HL-60/S4 treated with retinoic acid at 250 ng/mL for 4 days and 3 days (cell line): Measurements from ENCODE around the gene CRYAB.
"Not testable (repeated sequence)": the region's sequence is repeated elsewhere in the genome, so short reads cannot be mapped to it uniquely, and the experiment has no call there.

Experiments
- in situ Hi-C: fragments of 300-500 bp; cut with MboI; formaldehyde crosslinking; loops from 2 replicates; pipeline ENCODE4 v1.7.0; 2022; ENCODE audit warnings: low sequenced_read_pairs

The CRYAB gene

DNA sequence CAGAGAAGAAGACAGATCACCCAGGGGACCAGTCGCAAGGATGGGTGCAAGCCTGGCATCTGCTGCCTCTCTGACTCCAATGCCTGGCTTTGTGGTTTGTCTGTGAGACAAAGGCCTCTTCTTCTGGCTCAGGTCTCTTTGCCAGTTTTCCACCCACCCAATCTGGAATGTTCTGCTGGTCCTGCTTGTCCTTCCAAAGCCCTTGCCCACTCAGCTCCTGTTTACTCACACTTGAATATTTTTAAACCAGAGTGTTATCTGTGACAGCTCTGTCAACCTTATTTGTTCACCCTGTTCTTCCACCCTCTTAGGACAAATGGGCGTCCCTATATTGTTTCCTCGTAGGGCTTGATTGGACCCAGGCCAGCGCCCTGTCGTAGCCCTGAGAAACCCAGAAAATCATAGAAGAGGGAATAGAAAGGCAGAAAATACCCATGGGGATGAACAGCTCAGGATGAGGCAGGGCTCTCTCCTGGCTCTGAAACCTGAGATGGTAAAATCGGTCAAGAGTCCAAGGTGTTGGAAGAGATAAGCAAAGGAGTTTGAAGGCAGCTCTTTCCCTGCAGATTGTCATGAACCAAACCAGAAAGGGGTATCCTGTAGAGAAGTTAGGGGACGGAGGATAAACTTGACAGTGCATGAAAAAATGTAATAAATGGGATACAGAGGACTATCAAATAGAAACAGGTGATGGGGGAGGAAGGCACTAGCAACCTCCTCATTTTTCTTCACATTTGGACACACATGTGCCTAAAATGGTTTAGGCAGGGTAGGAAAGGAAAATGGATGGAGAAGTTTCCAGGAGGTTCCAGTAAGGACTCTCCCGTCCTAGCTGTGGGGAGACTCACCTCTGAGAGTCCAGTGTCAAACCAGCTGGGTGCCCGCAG lies 651 bp downstream of the CRYAB start:
- in situ Hi-C loops: no loop called here

DNA sequence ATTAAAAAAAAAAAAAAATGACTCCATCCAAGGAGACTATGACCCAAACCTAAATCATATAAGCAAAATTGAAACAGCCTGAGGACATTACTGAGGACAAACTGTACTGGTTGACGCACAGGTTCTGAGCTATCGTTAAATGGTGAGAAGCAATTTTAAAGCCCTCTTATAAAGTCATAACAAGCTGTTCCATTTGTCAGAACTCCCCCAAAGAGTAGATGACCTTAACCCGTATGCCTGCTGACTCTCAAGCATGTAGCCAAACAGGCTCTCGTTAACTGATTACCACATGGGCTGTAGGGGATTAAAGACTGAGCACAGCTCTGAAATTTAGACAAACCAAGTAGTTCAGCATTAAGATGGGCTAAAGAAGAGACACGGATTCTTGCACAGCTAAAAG lies 2.2 kb downstream of the CRYAB start:
- in situ Hi-C loops: no loop called here

DNA sequence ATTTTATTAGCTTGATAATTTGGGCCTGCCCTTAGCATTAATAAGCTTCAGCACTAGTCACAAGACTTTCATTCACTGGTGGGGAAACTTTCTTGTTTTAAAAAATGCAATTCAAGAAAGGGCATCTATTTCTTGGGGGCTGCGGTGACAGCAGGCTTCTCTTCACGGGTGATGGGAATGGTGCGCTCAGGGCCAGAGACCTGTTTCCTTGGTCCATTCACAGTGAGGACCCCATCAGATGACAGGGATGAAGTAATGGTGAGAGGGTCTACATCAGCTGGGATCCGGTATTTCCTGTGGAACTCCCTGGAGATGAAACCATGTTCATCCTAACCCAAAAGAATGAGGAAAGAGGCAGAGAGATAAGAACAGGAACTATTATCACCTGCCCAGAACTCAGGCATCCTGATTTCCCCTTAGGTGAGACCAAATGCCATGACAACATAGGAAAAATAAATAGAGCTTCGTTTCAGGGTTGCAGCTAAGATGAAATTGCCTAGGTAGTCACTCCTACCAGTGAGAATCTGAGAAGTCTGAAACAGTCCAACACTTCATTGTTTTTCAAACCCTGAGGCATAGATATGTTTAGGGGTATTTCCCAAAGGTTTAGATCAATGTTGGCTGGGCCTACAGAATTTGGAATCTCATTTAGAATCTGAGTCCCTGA lies 2.8 kb downstream of the CRYAB start:
- in situ Hi-C loops: no loop called here

DNA sequence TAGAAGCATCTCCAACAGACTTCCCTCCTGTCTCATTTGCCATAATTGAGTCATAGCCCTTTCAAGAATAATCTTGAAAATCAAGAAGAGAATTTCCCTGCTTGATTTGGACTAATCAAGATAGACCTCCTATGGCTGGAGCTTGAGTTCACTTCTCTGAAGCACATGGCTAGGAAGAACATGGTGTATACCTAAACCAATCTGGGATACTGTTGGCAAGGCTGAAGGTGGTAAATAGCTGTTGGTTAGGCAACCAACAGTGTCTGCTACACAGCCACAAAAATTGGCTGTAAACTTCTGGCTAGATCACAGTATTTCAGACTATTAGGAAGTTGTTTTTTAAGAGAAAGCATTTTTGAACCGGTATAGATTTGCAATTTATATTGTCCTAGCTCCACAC lies 4.9 kb downstream of the CRYAB start:
- in situ Hi-C loops: no loop called here

DNA sequence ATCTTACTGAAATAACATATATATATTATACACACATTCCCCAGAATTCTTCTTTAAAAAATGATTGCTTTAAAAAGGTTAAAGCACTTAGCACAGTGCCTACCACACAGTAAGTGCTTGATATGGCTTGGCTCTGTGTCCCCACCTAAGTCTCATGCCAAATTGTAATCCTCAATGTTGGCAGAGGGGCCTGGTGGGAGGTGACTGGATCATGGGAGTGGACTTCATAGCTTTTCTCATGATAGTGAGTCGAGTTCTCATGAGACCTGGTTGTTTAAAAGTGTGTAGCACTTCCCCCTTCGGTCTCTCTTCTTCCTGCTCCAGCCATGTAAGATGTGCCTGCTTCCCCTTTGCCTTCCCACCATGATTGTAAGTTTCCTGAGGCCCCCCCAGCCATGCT lies 6.2 kb downstream of the CRYAB start:
- in situ Hi-C loops: no loop called here

DNA sequence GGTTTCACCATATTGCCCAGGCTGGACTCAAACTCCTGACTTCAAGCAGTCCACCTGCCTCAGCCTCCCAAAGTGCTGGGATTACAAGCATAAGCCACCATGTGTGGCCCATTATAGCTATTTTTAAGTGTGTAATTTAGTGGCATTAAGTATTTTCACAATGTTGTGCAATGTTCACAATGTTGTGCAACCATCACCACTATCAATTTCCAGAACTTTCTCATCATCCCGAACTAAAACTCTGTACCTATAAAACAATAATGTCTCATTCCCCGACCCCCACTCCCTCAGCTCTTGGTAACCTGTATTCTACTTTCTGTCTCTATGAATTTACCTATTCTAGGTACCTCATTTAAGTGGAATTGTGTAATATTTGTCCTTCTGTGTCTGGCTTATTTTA lies 24.7 kb downstream of the CRYAB start:
- in situ Hi-C loops: no loop called here

DNA sequence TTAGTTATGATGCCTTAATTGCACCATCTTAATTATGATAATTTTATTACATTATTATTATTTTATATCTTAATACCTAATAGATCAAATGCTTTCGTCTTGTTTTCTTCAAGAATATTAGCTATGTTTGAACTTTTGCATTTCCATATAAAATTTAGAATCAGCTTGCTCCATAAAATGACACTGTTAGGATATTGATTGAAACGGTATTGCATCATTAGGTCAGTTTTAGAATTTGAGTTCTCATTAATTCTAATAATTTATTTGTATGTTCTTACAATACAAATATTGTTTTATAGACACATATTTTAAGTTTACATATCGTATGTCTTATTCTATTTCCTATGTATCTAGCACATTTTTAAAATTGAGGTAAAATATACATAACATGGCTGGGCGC lies 25.5 kb downstream of the CRYAB start:
- in situ Hi-C loops: no loop called here

DNA sequence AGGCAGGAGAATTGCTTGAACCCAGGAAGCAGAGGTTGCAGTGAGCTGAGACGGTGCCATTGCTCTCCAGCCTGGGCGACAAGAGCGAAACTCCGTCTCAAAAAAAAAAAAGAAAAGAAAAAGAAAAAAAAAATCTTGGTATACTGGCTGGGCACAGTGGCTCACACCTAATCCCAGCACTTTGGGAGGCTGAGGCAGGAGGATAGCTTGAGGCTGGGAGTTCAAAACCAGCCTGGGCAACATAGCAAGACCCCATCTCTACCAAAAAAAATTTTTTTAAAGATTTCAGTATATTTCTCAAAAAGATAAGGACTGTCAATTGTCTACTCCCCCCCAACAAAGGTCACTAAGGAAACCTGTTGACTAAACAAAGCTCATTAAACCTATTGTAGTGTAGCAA lies 26.5 kb downstream of the CRYAB start:
- in situ Hi-C loops: not testable (repeated sequence)

DNA sequence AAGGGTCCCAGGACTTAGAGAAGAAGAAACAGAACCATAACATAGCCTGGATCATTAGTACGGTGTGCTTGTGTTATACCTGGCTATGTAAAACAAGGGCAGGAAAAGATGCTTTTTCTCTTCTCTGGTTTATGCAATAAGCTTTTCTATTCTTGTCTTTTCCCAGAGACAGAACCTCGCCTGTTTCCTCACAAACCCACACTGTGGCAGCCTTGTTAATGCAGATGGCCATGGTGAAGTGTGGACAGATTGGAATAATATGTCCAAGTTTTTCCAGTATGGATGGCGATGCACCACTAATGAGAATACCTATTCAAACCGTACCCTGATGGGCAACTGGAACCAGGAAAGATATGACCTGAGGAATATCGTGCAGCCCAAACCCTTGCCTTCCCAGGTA lies 29.4 kb downstream of the CRYAB start:
- in situ Hi-C loops: no loop called here

DNA sequence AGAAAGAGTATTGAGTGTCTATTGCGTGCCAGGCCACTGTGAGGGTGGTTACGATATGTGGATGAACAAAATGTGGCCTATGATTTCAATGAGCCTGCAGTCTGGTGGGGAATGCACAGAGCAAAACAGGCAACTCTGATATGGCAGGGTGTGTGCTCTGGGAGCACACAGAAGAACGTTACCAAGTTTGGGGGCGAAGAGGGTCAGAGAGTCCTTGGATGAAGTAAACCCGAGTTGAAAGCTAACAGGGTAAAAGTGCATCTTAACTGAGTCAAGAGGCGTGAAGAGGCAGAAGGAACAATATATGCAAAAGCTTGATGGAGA lies 32.0 kb downstream of the CRYAB start:
- in situ Hi-C loops: no loop called here

DNA sequence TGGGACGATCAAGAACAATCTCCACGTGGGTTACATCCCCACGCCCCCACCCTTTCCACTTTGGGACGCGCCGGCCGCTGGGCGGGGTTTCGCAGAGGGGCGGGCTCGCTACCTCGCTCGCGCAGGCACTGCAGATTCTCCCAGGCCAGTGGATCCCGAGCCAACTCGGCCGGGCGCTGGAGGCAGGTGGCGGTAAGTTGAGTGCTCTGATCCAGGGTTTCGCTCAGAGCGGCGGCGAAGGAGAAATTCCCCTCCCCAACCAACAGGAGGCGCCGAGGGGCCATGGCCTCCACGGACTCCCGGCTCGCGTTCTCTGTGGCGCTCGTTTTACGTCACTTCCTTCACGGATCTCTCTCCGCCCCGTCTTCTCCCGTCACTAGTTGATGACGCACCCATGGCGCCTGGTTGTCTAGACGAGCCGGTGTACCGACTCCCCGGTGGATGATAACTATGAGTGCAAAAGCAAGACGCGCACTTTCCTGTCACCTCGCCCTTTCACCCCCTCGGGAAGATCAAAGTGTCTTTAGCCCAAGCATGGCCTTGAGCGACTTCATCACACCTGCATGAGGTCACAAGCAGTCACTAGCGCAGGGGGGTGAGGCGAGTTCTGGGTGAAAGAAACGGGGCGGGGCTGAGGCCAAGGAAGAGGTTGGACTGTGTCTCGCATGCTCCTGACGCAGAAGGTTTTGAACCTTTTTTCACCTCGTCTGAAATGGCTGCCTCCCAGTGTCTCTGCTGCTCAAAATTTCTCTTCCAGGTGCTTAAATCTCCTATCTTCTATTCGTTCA lies 32.5 kb downstream of the CRYAB start, which contains the start of the genes CFAP68 and FDXACB1:
Gene CFAP68, plus strand, starts transcription at position 693 of the 788 bp plus-strand sequence. Its CDS starts 20 bp downstream, at position 713.
Gene FDXACB1, minus strand, starts transcription at position 317 of the 788 bp plus-strand sequence. Its CDS starts 33 bp downstream, at position 284.
- in situ Hi-C loops: no loop called here

DNA sequence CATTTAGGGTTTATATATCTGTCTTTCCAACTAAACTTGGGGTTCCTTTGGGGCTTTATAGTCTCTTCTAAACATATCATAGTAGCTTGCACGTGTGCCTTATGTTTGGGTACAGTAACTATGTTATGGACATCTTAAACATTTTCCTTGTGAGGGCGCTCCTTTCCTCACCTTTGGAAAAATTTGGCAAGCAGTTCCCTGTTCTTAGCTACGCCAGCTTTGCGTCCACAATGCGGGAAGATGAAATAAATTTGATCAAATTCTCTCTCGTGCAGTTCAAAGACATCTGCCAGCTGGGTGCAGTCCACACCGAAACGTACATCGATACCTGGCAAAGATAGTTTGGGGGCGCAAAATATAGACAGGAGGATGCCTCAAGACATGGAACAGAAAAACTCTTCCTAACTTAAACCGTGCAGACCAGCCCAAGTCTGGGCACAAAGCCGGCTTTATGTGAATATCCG lies 33.2 kb downstream of the CRYAB start:
- in situ Hi-C loops: no loop called here

DNA sequence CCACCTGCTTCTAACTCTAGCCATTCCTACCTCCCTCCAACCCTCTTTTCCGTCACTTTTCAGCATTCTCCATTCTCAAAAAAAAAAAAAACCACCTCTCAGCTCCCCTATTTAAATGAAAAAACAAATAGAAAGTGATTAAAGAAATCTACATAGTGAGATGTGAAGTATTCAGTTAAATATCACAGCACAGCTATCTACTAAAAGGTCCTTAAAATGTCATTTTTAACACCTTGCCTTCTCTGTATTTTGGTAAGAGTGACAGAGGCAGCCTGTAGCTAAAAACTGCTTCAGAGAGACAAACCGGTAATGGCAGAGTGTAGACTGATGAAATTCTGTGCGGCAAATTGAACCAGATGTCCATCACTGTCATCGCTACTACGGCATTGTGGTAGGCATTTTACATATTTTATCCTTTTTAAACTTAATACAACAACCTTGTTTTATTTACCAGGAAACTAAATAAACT lies 39.8 kb downstream of the CRYAB start:
- in situ Hi-C loops: no loop called here

DNA sequence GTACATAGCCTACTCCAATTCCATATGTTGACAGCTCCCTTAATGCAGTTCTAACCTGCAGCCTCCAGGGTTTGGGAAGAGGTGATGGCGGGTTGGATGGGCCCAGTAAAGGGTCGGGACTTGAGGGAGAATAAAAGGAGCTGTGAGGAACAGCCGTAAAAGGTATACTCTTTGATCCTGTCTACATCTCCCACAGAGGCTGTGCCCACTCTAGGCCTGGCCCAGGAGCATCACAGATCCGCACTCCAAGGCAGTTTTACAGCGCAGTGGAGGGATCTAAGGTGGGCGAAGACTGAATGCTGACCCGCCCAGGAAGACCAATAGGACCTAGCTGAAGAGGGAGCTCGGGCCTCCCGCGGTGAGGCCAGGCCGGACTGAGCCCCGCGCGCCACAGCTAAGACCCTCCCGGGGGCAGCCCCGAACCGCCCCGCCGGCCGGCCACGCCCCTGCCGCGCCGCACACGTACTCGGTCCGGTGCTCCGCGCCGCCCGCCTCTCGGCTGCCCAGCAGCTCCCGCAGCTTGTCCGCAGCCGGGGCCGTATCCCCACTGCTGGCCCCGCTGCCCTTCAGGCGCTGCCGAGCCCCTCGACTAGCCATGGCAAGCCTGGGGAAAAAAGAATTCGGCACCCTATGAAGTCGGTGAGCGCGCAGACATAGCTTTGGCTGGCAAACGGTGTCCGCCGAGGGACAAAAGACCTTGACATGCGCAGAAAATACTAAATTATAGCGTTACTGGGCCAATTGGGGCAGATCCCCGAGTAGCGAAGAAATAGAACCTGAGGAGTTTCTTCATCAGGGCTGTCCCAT lies 40.5 kb downstream of the CRYAB start, which contains the start of gene ALG9:
Gene ALG9, minus strand, starts transcription at position 696 of the 807 bp plus-strand sequence. Its CDS starts 99 bp downstream, at position 597.
- in situ Hi-C loops: no loop called here

DNA sequence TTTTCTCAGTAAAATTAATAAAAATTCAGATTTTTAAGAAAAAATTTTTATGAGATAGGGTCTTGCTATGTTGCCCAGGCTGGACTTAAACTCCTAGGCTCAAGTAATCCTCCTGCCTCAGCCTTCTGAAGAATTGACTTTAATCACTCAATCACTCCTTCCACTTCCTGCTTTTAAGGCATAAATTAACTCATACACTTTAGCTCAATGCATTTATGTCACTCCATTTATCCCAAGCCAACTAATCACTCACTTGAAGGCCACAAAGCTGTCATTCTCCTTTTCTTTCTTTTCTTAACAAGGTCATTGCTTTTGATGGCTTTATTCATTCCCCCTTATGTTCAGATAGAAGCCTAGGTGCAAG lies 41.1 kb downstream of the CRYAB start:
- in situ Hi-C loops: no loop called here

DNA sequence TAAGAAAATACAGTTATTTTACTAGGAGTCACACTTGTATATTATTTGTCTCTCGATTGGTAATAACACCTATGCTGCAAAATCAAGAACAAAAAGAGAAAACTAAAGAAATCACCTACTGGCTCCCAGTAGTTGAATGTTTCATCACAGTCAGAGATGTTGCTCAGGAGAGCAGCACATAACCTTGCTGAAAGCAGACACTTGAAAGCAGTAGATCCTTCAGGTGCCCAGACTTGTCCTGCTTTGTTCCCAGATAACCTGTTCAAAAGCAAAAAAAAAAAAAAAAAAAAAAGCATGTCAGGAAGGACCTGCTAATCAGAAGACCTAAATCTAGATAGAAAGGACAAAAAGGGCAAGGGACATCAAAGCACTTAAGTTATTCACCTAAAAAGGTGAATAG lies 41.5 kb downstream of the CRYAB start:
- in situ Hi-C loops: no loop called here

DNA sequence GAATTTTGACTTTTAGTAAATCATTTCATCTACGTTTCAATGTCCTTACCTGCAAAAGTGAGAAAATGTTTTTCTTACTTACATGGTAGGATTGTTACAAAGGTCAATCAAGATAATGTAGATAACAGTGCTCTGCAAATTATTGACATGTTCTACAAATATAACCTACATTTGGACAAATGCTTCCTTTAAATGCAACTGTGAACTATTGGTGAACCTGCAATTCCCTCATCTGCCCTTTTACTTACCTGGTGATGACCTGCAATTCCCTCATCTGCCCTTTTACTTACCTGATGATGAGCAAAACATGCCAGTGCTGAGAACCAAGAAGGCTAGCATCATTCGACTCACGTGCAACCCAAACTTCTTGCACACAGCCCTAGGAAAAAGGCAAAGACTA lies 51.3 kb downstream of the CRYAB start:
- in situ Hi-C loops: no loop called here
